CD4-positive, alpha-beta T cell (primary cell): ENCODE results near the gene SPOCD1. TPM values are rescaled to one million over a fixed set of nuclear protein-coding genes. Genes with fewer than 3 reads are reported as not detected.

Experiments used
- ATAC-seq: fragments of 200-7000 bp; cut with Tn5 transposase; one replicate; pipeline ENCODE4 v1.10.0; 2022; ENCODE audit warnings: mild to moderate bottlenecking; ENCODE audit not compliant: poor library complexity
- CTCF ChIA-PET: fragments of 350-600 bp; sonication (Branson Sonifier 250); formaldehyde crosslinking; loops from one replicate; lab custom pipeline; 2021; ENCODE audit warnings: antibody characterized with exemption, inconsistent platforms; lab: Charles Lee
- POLR2A ChIA-PET: fragments of 350-600 bp; sonication (Branson Sonifier 250); formaldehyde crosslinking; loops from one replicate; lab custom pipeline; 2021; ENCODE audit warnings: antibody characterized with exemption, inconsistent platforms; lab: Charles Lee
- DNase-seq, 14 experiments: peaks; one replicate each; pipeline ENCODE4 v3.0.0-alpha.2; 2013 to 2020; ENCODE audit warnings: mixed read lengths in 2 of 14
- H3K27ac ChIP-seq, 2 donors: one replicate each; pipeline versions ENCODE4 v1.5.1 to v1.7.0; 2013; ENCODE audit warnings: low read length in 2 of 2, low read depth in 1 of 2, mild to moderate bottlenecking in 1 of 2
- H3K27me3 ChIP-seq, 2 experiments: 1 replicate in 1 of 2; 2 replicates in 1 of 2; pipeline versions ENCODE4 v1.6.1 to v1.7.0; 2013; ENCODE audit warnings: low read length in 2 of 2, control low read depth in 1 of 2, mild to moderate bottlenecking in 1 of 2, moderate library complexity in 1 of 2; ENCODE audit not compliant: insufficient read depth in 2 of 2, control insufficient read depth in 1 of 2
- H3K36me3 ChIP-seq: one replicate; pipeline ENCODE4 v1.6.1; 2013; ENCODE audit warnings: low read length, control low read depth; ENCODE audit not compliant: insufficient read depth
- H3K4me1 ChIP-seq: one replicate; pipeline ENCODE4 v1.6.1; 2013; ENCODE audit warnings: low read length, control low read depth; ENCODE audit not compliant: insufficient read depth
- H3K4me3 ChIP-seq: one replicate; pipeline ENCODE4 v1.5.1; 2013; ENCODE audit warnings: mild to moderate bottlenecking, low read length, moderate library complexity
- H3K9me3 ChIP-seq, 2 experiments: 1 replicate in 1 of 2; 2 replicates in 1 of 2; pipeline versions ENCODE4 v1.6.1 to v1.7.0; 2013; ENCODE audit warnings: low read length in 2 of 2, mild to moderate bottlenecking in 2 of 2, control low read depth in 1 of 2, moderate library complexity in 1 of 2; ENCODE audit not compliant: control insufficient read depth in 1 of 2, insufficient read depth in 1 of 2
- H3K27ac Mint-ChIP-seq: one replicate; pipeline ENCODE4 v1.8.0; 2020; ENCODE audit warnings: mixed read lengths
- H3K27me3 Mint-ChIP-seq: one replicate; pipeline ENCODE4 v1.8.0; 2021; ENCODE audit warnings: mixed read lengths
- H3K36me3 Mint-ChIP-seq: one replicate; pipeline ENCODE4 v1.8.0; 2021; ENCODE audit warnings: low read depth, mixed read lengths
- H3K4me1 Mint-ChIP-seq: one replicate; pipeline ENCODE4 v1.8.0; 2021; ENCODE audit warnings: low read depth, mixed read lengths
- H3K4me3 Mint-ChIP-seq: one replicate; pipeline ENCODE4 v1.8.0; 2020; ENCODE audit warnings: mild to moderate bottlenecking, mixed read lengths
- H3K9me3 Mint-ChIP-seq: one replicate; pipeline ENCODE4 v1.8.0; 2020; ENCODE audit warnings: mixed read lengths
- CTCF ChIP-seq: fragments of 200-600 bp; IDR thresholded peaks from one replicate; pipeline ENCODE4 v1.8.0; 2022; ENCODE audit warnings: antibody characterized with exemption, mild to moderate bottlenecking
- intact Hi-C, 2 experiments: fragments of 100-400 bp; cut with DNase I in 1 of 2; cut with micrococcal nuclease in 1 of 2; formaldehyde crosslinking; loops; one replicate each; pipeline versions ENCODE4 v1.15.1 to v1.9.0; 2023 to 2025; cut with DNase I, micrococcal nuclease
- total RNA-seq, 174 experiments: library from RNA in 2 of 174; stranded (reverse) in 2 of 174; gene quantifications; one replicate each; pipeline ENCODE4 v1.2.3 and lab custom pipeline; 2021 to 2026

The SPOCD1 gene
- total RNA-seq, 2 experiments from 2014 or later, result 0.11 to 0.27 TPM

GRCh38 chr1:31781756-31782371 is 34.0 kb downstream of the SPOCD1 start:
- ATAC-seq, result no peak
- Histone ChIP-seq H3K27me3 (peaks cover 0 to 5% of the 10 kb centered on the region in 2 experiments), H3K9me3 (no peaks in the 10 kb centered on the region), H3K4me3 (no peak overlapping the region), H3K4me1 (no peaks in the 10 kb centered on the region), H3K36me3 (no peaks in the 10 kb centered on the region), H3K27ac (no peak overlapping the region)
- no peaks in the 10 kb centered on the region for H3K4me1 Mint-ChIP-seq
- no peak for DNase-seq
- H3K36me3 Mint-ChIP-seq, result no peaks in the 10 kb centered on the region
- H3K27me3 Mint-ChIP-seq, result peaks cover 8% of the 10 kb centered on the region
- ChIA-PET POLR2A (no interaction called here), CTCF (no interaction called here)
- no peak for TF ChIP-seq CTCF
- no peak overlapping the region for H3K4me3 Mint-ChIP-seq
- intact Hi-C loops, result loop anchor here in 1 of 2 experiments (10.0 kb wide), 1 partner anchor 387 kb away; no protein-coding TSS in a partner anchor
- no peaks in the 10 kb centered on the region for H3K9me3 Mint-ChIP-seq
- no peak overlapping the region for H3K27ac Mint-ChIP-seq

GRCh38 chr1:31781138-31781755 is 34.6 kb downstream of the SPOCD1 start:
- no peak for TF ChIP-seq CTCF
- Mint-ChIP-seq H3K4me1 (no peaks in the 10 kb centered on the region), H3K27ac (no peak overlapping the region), H3K9me3 (no peaks in the 10 kb centered on the region), H3K4me3 (no peak overlapping the region), H3K36me3 (no peaks in the 10 kb centered on the region), H3K27me3 (peaks cover 14% of the 10 kb centered on the region)
- ChIA-PET CTCF (no interaction called here), POLR2A (no interaction called here)
- H3K4me3 ChIP-seq, result no peak overlapping the region
- intact Hi-C loops, result loop anchor here in 1 of 2 experiments (10.0 kb wide), 1 partner anchor 386 kb away; no protein-coding TSS in a partner anchor
- H3K27me3 ChIP-seq, result peaks cover 4 to 11% of the 10 kb centered on the region in 2 experiments
- no peaks in the 10 kb centered on the region for H3K4me1 ChIP-seq
- no peak overlapping the region for H3K27ac ChIP-seq
- ATAC-seq, result no peak
- H3K36me3 ChIP-seq, result no peaks in the 10 kb centered on the region
- H3K9me3 ChIP-seq, result no peaks in the 10 kb centered on the region
- DNase-seq, result peak in 1 of 14 experiments; percentile 16

- Histone ChIP-seq H3K9me3 (no peaks in the 10 kb centered on the region), H3K27me3 (peaks cover 4 to 16% of the 10 kb centered on the region in 2 experiments), H3K4me1 (no peaks in the 10 kb centered on the region), H3K27ac (no peak overlapping the region), H3K4me3 (no peak overlapping the region), H3K36me3 (no peaks in the 10 kb centered on the region)
- ChIA-PET CTCF (interaction anchor here (0.9 kb wide), 1 partner anchor 9 kb away, joined by 4 read pairs; no protein-coding TSS in a partner anchor), POLR2A (no interaction called here)
- ATAC-seq (no peak), DNase-seq (no peak)
- H3K9me3 Mint-ChIP-seq, result no peaks in the 10 kb centered on the region
- no peaks in the 10 kb centered on the region for H3K36me3 Mint-ChIP-seq
- H3K27ac Mint-ChIP-seq, result no peak overlapping the region
- H3K4me1 Mint-ChIP-seq, result no peaks in the 10 kb centered on the region
- intact Hi-C loops, result loop anchor here in 1 of 2 experiments (10.0 kb wide), 1 partner anchor 386 kb away; no protein-coding TSS in a partner anchor
- TF ChIP-seq CTCF, result no peak
- H3K27me3 Mint-ChIP-seq, result peaks cover 17% of the 10 kb centered on the region
- no peak overlapping the region for H3K4me3 Mint-ChIP-seq
Measured at GRCh38 chr1:31780632-31781031, 35.2 kb downstream of the SPOCD1 start.
